ENCODE data around the gene ZNF496.

ZNF496 gene

GRCh38 chr1:247281001-247281574 lies 50.6 kb downstream of the ZNF496 start:
- POLR2A ChIA-PET, result no interaction called here
- H3K4me1 ChIP-seq (ENCODE audit: control insufficient read depth, insufficient read depth, low read length), result no peaks in the 10 kb centered on the region
- no peak overlapping the region for H3K4me3 ChIP-seq (ENCODE audit: low read depth, low read length)
- TF ChIP-seq ZNF112 (tag by site-specific recombination; IDR thresholded peaks at IDR 0.05) (no peak), ZNF292 (tag by site-specific recombination; IDR thresholded peaks at IDR 0.05; ENCODE audit: borderline replicate concordance, low read depth) (no peak), ZNF521 (tag by site-specific recombination; IDR thresholded peaks at IDR 0.05) (no peak), ZSCAN23 (tag by site-specific recombination; IDR thresholded peaks at IDR 0.05) (no peak), ZSCAN30 (tag by site-specific recombination; IDR thresholded peaks at IDR 0.05) (no peak), ZNF501 (tag by site-specific recombination; IDR thresholded peaks at IDR 0.05) (no peak), ZBTB8A (tag by site-specific recombination; IDR thresholded peaks at IDR 0.05) (no peak), ZNF133 (tag by site-specific recombination; IDR thresholded peaks at IDR 0.05) (no peak), ZNF175 (tag by site-specific recombination; IDR thresholded peaks at IDR 0.05) (no peak), ZNF169 (tag by site-specific recombination; IDR thresholded peaks at IDR 0.05) (no peak), PRDM2 (tag by site-specific recombination; IDR thresholded peaks at IDR 0.05; ENCODE audit: borderline replicate concordance) (no peak), ZNF223 (tag by site-specific recombination; IDR thresholded peaks at IDR 0.05) (no peak), ZNF473 (tag by site-specific recombination; IDR thresholded peaks at IDR 0.05) (no peak), ZFP3 (tag by site-specific recombination; IDR thresholded peaks at IDR 0.05; ENCODE audit: low read depth) (no peak), IKZF3 (tag by site-specific recombination; IDR thresholded peaks at IDR 0.05) (no peak), ZNF76 (tag by site-specific recombination; IDR thresholded peaks at IDR 0.05; ENCODE audit: borderline replicate concordance, low read depth) (no peak), ZNF324 (tag by site-specific recombination; IDR thresholded peaks at IDR 0.05) (no peak), ZNF433 (tag by site-specific recombination; IDR thresholded peaks at IDR 0.05; ENCODE audit: low read depth) (no peak), ZNF302 (tag by site-specific recombination; IDR thresholded peaks at IDR 0.05; ENCODE audit: low read depth) (no peak), ZNF202 (tag by site-specific recombination; IDR thresholded peaks at IDR 0.05; ENCODE audit: borderline replicate concordance) (no peak)
- CTCF ChIA-PET, result no interaction called here
- H3K36me3 ChIP-seq (ENCODE audit: control insufficient read depth in 2 of 2, insufficient read depth in 1 of 2, low read length in 2 of 2), result no peaks in the 10 kb centered on the region
- H3K27ac ChIP-seq (ENCODE audit: extremely low read depth, low read depth, low read length), result no peak overlapping the region
- H3K9me3 ChIP-seq (ENCODE audit: control insufficient read depth, insufficient read depth, low read depth, low read length), result no peaks in the 10 kb centered on the region

GRCh38 chr1:247277191-247277590 lies 54.5 kb downstream of the ZNF496 start:
- CTCF ChIA-PET, result no interaction called here
- Histone ChIP-seq H3K4me3 (ENCODE audit: low read depth, low read length) (no peak overlapping the region), H3K36me3 (ENCODE audit: control insufficient read depth in 2 of 2, insufficient read depth in 1 of 2, low read length in 2 of 2) (no peaks in the 10 kb centered on the region), H3K4me1 (ENCODE audit: control insufficient read depth, insufficient read depth, low read length) (no peaks in the 10 kb centered on the region), H3K27ac (ENCODE audit: extremely low read depth, low read depth, low read length) (no peak overlapping the region), H3K9me3 (ENCODE audit: control insufficient read depth, insufficient read depth, low read depth, low read length) (no peaks in the 10 kb centered on the region)
- POLR2A ChIA-PET, result no interaction called here
- TF ChIP-seq GLI2 (tag by site-specific recombination; IDR thresholded peaks at IDR 0.05; ENCODE audit: borderline replicate concordance, low read depth) (no peak), BCL6B (tag by site-specific recombination; IDR thresholded peaks at IDR 0.05) (no peak), EGR2 (tag by site-specific recombination; IDR thresholded peaks at IDR 0.05; ENCODE audit: low read depth) (no peak), ZBTB26 (tag by site-specific recombination; optimal IDR thresholded peaks at IDR 0.05) (no peak), ZNF19 (tag by site-specific recombination; IDR thresholded peaks at IDR 0.05; ENCODE audit: low read depth) (no peak), INSM2 (tag by site-specific recombination; IDR thresholded peaks at IDR 0.05) (no peak)
